ENCODE results near the gene SUPT3H. TPM values are rescaled to one million over a fixed set of nuclear protein-coding genes. Genes with fewer than 3 reads are reported as not detected.

SUPT3H gene
- total and polyA plus RNA-seq, 2 of the 8 experiments (the other 6 are each of a cell fraction or from before 2014, with no cell fraction given), result 18.8 to 23.0 TPM

- TF ChIP-seq CHD7 (IDR thresholded peaks at IDR 0.05; ENCODE audit: insufficient replicate concordance, low read length) (no peak), POLR2AphosphoS5 (IDR thresholded peaks at IDR 0.05; ENCODE audit: low read depth, low read length) (no peak), SIRT6 (IDR thresholded peaks at IDR 0.05; ENCODE audit: low read length) (no peak), NANOG (IDR thresholded peaks at IDR 0.05; ENCODE audit: insufficient read depth, low read depth, low read length, poor library complexity, severe bottlenecking) (no peak), TAF1 (IDR thresholded peaks at IDR 0.05; ENCODE audit: low read depth, low read length) (no peak), YY1 (IDR thresholded peaks at IDR 0.05; ENCODE audit: low read depth, low read length) (no peak), SUZ12 (IDR thresholded peaks at IDR 0.05; ENCODE audit: low read length) (no peak), KDM5A (IDR thresholded peaks at IDR 0.05; ENCODE audit: low read length) (no peak), E2F6 (IDR thresholded peaks at IDR 0.05) (no peak), BRCA1 (IDR thresholded peaks at IDR 0.05; ENCODE audit: low read depth, low read length) (no peak), BACH1 (IDR thresholded peaks at IDR 0.05; ENCODE audit: low read length) (no peak), ASH2L (IDR thresholded peaks at IDR 0.05; ENCODE audit: low read length) (no peak), TBP (IDR thresholded peaks at IDR 0.05; ENCODE audit: low read depth, low read length) (no peak)
These were observed 373.8 kb downstream of the SUPT3H start (continued) for GRCh38 chr6:45003961-45004360.
